Measurements from ENCODE around the gene FLAD1.

The FLAD1 gene

GRCh38 chr1:155004352-155005075 lies 21.4 kb downstream of the FLAD1 start:
- DNase-seq (ENCODE audit: low spot score), result no peak

- DNase-seq (ENCODE audit: low spot score), result no peak
These were observed 22.2 kb downstream of the FLAD1 start for GRCh38 chr1:155005076-155006011.

- DNase-seq (ENCODE audit: low spot score), result no peak
These were observed 23.5 kb downstream of the FLAD1 start for GRCh38 chr1:155006601-155007101.

GRCh38 chr1:155007251-155007828 lies 24.2 kb downstream of the FLAD1 start:
- no peak for DNase-seq (ENCODE audit: low spot score)

GRCh38 chr1:155008015-155008941 lies 25.1 kb downstream of the FLAD1 start:
- DNase-seq (ENCODE audit: low spot score), result no peak

- DNase-seq (ENCODE audit: low spot score), result no peak
These were observed 26.1 kb downstream of the FLAD1 start for GRCh38 chr1:155009221-155009711.

- no peak for DNase-seq (ENCODE audit: low spot score)
These were observed 26.6 kb downstream of the FLAD1 start for GRCh38 chr1:155009742-155010141.

- DNase-seq (ENCODE audit: low spot score), result no peak
These were observed 27.2 kb downstream of the FLAD1 start for GRCh38 chr1:155010211-155010918.

- DNase-seq (ENCODE audit: low spot score), result no peak
These were observed 27.9 kb downstream of the FLAD1 start for GRCh38 chr1:155011004-155011416.

- DNase-seq (ENCODE audit: low spot score), result no peak
These were observed 28.4 kb downstream of the FLAD1 start for GRCh38 chr1:155011437-155012025.

- peak; percentile 75 for DNase-seq (ENCODE audit: low spot score)
These were observed 28.9 kb downstream of the FLAD1 start for GRCh38 chr1:155012026-155012546.

- no peak for DNase-seq (ENCODE audit: low spot score)
These were observed 29.8 kb downstream of the FLAD1 start for GRCh38 chr1:155012776-155013602.

GRCh38 chr1:155013632-155014031 lies 30.5 kb downstream of the FLAD1 start:
- no peak for DNase-seq (ENCODE audit: low spot score)

- DNase-seq (ENCODE audit: low spot score), result no peak
These were observed 31.8 kb downstream of the FLAD1 start for GRCh38 chr1:155014709-155015508.

GRCh38 chr1:155015527-155016230 lies 32.5 kb downstream of the FLAD1 start:
- no peak for DNase-seq (ENCODE audit: low spot score)

- no peak for DNase-seq (ENCODE audit: low spot score)
These were observed 33.2 kb downstream of the FLAD1 start for GRCh38 chr1:155016231-155016831.

Measured in AG08396 (cell line).